ENCODE results near the gene GNG11.
"Not testable (repeated sequence)": the region's sequence is repeated elsewhere in the genome, so short reads cannot be mapped to it uniquely, and the experiment has no call there.

The GNG11 gene

DNA sequence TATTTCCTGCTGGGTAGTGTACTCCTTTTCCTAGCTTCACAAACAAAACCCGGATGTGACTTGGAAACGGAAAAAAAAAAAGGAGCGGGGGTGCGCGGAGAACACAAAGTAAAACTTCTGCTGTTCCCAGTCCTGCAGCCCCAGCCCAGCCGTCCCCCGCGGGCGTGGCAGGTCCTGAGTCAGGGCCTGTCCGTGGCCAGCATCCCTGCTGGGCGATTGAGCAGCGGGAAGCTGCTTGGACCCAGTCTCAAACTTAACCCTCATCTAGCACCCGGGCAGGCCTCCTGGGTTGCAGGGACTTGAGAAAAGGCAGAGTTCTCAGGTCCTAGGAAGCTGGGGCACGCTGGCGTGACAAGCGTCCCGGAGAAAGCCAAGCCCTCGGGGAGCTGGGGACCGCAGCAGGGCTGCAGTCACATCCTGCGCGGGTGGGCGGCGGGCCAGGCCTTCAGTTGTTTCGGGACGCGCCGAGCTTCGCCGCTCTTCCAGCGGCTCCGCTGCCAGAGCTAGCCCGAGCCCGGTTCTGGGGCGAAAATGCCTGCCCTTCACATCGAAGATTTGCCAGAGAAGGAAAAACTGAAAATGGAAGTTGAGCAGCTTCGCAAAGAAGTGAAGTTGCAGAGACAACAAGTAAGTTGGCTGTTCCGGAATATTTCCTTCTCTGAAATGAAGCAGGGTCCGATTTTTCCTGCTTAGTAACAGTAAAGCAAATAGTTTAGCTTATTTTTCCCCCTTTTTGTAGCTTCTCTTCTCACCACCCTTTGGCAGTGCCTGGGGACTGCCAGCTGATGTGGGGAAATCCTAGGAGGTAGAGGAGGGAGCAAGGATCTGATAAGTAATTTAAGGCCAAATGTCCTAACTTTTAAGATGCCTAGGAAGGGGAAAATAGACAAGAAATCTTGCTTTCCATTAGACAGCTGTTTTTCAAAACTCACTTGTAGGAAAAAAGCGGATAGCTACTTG, at the start of gene GNG11:
GNG11 (plus strand) TSS at position 129 of the 960 bp plus-strand sequence; CDS start at position 532, 403 bp downstream.
- peak; percentile 8 for DNase-seq

- DNase-seq: no peak
These were observed 47.4 kb upstream of the GNG11 start for GRCh38 chr7:93873998-93874574.

DNA sequence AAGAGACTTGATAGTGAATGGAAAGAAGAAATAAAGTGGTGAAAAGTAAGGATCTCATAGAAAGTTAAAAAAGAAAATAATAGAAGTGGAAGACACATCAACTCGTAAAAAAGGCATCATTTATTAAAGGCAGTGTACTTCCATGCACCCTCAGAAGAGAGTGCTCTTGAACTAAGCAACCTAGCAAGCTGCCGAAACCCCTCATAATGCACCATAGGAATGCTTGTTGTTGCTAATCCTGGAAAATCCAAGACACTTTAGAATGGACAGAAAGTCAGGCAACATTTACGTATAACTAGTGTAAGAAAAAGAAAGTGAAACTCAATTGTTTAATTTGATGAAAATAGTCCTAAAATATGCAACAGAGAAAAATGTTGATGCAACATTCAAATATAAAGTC, 43.8 kb upstream of the GNG11 start:
- no peak for DNase-seq

DNA sequence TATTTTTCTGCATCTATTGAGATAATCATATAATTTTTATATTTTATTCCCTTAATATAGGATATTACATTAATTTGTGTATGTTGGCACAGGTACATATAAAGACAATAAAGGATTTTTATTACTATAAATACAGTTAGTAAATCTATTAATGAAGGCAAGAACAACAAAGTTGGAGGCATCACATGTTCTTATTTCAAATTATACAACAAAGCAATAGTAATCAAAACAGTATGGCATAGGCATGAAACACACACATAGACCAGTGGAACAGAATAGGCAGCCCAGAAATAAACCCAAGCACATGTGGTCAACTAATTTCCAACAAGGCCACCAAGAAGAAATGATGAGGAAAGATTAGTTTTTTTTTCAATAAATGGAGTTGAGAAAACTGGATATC, 42.2 kb upstream of the GNG11 start:
- no peak for DNase-seq

DNA sequence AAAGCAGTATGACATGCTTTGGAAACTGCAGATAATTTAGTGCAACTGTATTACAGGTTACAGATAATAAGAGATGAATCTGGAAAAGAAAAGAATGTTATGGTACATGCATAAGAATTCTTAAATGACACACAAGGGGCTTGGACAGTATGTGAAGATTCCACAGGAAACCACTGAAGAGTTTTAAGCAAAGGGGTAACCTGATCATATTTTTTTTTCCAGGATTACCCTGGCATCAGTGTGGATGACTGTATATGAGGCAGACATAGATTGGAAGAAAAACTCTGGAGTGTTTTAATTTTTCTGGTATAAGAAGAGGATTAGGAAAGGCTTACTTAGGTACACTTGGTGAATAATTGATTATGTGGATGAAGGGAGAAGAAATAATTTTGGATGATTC, 39.1 kb upstream of the GNG11 start:
- no peak for DNase-seq

DNA sequence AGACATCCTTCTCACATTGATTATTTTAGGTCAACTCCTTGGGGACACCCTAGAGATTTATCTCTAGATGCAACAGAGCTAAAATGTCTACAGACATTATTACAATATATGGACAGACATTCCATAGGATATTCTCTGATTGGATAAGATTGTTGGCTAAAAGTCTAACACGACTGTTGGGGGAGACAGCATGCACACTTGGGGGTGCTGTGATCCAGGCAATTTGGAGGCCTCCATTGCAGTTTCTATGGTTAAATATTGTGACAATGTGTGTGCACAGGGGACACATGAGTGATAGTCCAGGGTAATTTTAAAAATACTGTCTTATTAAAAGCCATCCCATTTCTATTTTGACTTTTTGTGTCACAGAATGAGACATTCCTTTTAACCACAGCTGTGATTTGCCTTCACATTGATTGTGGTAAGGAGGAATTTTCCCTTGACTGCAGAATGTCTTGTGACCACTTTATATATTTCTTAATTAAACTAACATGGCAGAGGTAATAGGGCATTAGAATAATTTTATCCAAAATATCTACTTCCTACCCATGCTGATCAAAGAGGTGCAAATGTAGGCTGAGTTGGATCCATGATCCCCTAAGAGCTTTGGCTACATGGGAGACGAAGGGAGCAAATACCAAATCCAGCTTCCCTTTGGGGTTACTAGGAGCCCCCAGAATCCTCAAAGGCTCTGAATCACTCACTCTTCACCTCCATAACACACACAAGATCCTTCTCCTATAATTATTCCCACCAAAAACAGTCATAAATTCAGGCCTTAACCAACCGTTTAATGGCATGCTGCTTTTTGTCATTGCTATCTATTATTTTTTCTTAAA, 38.2 kb upstream of the GNG11 start:
- no peak for DNase-seq

DNA sequence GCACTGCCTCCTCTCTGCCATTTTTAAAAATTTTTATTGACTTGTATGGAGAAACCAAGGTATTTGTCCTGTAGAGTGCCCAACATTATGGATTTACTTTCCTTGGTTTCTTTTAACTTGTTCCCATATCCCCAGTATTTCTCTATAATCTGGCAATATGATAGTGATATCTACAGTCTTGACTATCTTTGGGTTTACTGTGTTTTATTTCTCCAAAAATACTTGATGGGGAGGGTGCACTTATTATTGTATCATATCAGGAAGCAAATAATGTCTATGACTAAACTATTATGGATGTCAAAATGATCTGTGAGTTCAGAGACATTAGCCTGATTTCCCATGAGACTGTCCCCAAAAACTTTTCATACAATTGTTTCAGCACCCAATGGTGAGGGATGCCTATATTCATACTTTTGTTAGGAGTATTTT, 37.6 kb upstream of the GNG11 start:
- no peak for DNase-seq

DNA sequence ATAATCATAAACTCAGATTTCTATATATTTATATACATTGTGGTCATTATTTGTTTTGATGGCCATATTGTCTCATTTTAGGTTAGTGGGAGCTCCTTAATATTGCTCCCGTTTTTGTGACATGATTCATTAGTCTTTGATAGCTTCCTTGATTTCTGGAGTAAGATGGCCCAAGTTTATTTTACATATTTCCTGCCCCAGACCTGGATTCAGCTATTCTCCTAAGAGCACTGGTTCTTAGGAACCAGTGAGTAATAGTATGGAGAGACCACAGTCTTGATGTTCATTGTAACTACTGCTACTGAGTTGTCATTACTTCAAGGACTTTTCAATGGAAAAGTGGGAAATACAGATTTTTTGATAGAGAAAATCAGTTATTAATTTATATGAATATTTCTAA, 37.0 kb upstream of the GNG11 start:
- DNase-seq: no peak

DNA sequence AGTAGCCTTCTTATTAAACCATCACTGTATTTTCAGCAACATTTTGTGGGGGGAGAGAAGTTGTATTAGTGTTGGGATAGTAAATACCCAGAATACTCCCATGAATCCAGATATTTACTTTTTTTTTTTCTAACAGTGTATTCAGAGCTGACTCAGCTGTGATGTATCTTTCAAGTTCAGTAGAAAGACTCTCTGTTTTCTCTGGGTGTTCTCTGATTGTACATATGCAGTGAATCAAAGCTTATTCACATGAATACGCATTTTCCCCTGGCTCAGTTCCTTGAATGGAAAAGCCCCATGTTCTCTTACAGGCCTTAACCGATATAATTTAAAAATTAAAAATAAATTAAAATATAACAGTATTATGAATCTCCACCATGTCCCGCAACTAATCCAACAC, 32.3 kb upstream of the GNG11 start:
- DNase-seq: no peak

GRCh38 chr7:93890041-93890463, 31.5 kb upstream of the GNG11 start:
- DNase-seq: peak; percentile 23

DNA sequence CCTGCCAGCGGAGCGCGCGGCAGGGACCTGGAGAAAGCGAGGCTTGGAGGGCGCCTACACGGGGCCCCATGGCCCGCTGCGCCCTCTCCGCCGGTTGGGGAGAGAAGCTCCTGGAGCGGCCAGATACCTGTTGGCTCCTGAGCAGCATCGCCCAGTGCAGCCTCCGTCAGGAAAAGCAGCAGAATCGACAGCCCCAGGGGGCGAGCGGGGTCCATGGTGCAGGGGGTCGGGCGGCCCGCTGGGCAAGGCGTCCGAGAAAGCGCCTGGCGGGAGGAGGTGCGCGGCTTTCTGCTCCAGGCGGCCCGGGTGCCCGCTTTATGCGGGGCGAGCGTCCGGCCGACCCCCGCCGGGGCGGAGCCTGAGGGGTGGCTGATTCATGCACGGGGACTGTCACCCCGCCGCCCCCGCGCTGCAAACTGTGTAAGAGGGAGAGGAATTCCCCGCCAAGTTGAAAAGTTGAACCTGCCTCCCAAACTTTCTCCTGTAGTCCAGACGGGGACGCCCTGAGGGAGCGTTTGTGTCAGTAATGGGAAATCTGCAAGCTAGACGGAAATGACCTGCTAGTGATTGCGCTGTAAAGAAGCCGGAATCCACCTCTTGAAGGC, 31.0 kb upstream of the GNG11 start, which contains the start of gene TFPI2:
TFPI2 (minus strand) TSS at position 290 of the 605 bp plus-strand sequence; CDS start at position 215, 75 bp downstream.
- peak; percentile 23 for DNase-seq

DNA sequence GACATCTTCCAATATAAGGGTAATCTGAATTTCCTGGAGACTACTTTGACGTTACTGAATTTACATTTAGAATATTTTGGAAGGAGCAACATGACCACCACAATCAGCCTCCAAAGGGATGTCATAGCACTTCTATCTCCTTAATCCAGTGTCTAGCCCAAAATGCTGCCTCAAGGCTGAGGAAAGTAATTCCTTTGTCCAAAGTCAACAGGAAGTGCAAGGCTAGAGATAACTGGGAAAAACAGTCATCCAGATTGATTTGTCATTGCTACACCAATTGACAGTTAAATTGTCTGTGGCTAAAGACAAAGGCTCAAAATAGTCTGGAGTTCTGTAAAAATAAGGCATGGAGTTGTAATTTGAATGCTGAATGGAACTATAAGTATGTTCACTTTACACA, 27.1 kb upstream of the GNG11 start:
- DNase-seq: no peak

DNA sequence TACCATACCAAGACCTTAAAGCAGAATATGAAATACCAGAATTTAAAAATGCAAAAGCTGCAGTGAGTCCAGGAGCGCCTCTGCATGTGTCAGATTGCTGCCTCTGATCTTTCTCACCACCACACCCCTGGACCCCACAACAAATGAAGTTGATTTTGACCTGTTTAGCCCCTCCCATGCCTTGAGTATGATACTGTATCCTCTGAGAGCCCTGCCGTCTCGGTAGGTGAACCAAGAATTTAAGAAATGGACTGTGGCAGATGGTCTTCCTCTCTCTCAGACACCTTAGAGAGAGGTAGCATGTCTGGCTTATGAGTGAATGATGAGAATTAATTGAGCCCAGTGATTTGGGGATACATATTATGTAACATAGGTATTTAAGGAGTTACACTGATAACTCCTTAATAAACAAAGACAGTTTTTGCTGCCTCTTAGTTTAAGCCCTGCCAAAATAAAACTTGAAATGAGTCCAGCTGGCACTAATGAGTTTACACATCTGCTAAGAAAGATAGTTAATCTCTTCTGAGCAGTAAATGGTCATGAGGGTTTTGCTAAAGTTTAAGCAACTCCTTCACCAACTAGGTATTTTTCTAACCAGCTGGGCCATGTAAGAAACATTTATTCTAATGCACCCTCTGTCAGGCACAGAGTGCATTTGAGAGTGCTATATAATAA, 26.4 kb upstream of the GNG11 start:
- DNase-seq: no peak

- DNase-seq: no peak
These were observed 25.5 kb upstream of the GNG11 start for GRCh38 chr7:93895859-93896600.

DNA sequence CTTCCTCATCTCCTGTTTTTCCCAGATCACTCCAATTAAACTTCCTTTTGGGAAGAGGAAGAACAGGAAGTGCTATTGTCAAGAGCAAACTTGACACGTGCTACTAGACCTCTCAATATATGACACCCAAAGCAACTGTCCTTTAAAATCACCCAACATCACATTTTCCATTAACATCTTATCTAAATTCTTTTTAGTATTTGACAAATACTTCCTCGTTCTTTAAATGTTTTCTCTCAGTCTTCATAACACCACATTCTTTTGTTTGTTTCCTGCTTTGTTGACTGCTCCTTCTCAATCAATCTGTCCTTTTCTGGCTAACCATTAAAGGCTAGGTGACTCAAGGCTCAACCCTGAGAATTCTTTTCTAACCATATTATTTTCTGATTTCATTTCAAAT, 23.9 kb upstream of the GNG11 start:
- no peak for DNase-seq

DNA sequence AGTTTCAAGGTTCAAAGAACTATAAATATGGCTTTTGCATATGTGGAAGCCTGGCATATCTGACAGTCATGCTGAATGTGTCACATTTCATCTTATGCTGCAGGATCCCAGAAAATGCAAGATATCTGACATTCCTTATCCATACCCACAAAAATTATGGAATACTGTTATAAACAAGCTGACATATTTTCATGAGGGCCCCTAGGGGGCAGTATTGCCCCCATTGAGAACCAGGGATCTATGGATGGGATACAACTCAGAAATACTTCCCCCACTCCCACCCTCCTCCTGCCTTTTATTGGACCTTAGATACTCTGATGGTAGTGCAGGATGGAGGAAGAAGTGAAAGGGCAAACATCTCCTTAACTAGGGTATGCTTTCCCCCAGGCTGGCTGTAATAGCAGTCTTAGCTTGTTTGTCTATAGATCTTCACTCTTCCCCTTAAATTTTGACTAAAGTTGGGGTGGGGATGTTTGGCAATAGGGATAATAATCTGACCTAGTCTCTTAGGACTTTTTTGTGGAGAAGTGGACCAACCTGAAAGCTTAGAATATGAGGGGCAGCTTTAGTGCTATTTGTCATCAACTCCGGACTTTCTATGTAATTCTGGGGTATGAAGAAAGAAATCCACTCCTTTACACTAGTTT, 18.6 kb upstream of the GNG11 start:
- DNase-seq: no peak

GRCh38 chr7:93906267-93906666, 15.3 kb upstream of the GNG11 start, which contains the start of gene GNGT1:
TSS of gene GNGT1 (plus strand) at chr7:93906567. CDS start at chr7:93906747, 180 bp downstream.
- no peak for DNase-seq

DNA sequence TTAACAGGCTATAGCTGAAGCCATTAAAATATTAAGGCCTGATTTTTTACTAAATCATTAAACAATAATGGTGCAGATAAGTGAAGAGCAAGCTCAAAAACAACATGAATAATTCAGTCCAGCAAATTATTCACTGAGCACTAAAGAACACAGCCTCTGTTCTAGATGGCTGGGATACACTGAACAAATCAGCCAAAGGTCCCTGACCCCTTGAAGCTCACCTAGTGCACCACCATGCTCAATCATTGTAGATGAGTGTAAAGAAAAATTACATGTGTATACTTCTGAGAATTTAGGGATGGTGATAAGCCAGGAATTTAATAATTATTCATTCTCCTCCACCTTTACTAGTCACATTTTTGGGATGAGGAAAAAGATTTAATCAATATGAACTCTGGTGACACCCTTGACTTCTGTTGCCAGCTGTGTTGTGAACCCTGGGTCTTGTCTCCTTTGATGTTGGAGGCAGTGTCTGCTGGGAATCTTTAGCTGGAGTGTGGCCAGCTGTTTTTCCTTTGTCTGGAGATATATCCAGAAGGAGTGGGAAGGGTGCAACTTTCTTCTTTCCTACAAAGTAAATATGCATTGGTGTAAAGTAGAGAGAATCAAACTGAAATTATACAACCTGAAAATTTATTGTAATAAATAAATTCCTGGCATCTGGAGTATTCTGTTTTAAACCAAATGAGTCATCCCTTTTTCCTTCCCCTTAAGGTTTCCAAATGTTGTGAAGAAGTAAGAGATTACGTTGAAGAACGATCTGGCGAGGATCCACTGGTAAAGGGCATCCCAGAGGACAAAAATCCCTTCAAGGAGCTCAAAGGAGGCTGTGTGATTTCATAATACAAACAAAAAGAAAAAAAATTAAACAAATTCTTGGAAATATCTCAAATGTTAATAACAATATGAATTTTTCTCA, 11.2 kb upstream of the GNG11 start:
- no peak for DNase-seq

DNA sequence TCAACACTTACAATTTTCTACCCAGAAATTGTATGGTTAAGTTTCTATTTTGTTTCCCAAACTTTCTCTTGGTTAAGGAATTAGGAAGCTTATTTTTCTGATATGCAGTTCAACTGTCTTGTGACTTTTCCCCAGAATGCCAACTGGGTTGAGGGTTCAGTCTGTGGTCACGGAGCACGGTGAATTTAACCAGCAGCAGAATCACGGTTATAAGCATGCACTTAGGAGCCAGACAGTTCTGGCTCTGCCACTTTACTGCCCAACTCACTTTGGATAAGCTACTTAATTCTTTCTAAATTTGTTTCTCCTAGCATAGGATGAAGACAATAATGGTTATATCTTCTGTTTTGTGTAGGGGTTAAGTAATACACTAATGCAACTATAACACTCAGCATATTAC, 10.3 kb upstream of the GNG11 start:
- DNase-seq: not testable (repeated sequence)

DNA sequence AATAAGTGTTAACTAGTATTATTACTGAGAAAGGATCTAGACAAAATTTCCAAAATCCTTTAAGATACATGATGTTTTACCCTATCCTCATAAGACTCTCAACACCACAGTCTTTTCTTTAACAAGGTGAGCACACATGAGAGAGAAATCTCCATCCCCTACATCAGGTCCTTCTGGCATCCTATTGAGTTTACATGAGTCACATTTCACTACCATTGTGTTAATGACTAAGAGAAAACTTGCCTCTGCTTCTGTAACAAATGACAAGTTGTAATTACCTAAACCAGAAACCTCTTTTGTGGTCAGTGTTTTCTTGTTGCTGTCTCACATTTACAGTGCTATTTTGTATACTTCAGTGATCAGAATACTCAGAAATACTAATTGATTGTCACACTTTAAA, 9.9 kb upstream of the GNG11 start:
- not testable (repeated sequence) for DNase-seq

Data from DMS79 (cell line).